NCI-H1417 (cell line): ENCODE results near the gene RBM47.
"Not testable (repeated sequence)": the region's sequence is repeated elsewhere in the genome, so short reads cannot be mapped to it uniquely, and the experiment has no call there.

Experiments used
- DNase-seq, 3 experiments: peaks; one replicate each; lab custom pipeline; 2025; lab: John Stamatoyannopoulos, UW

Gene RBM47

DNA sequence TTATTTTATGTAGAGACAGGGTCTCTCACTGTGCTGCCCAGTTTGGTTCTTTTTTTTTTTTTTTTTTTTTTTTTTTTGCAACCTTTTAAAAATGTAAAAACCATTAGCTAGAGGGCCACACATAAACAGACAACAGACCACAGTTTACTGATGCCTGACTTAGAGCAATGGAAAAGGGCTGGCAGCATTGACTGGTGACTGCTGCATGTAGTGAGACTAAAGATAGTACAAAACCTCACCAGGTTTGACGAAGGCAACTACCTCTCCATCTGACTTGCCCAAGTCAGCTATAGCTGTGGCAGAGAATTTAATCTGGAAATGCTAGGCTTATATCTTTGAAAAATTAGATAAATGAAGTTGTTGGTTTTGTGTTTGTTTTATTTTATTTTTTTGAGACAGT, 102.9 kb downstream of the RBM47 start:
- DNase-seq = no peak

- no peak for DNase-seq
Measured at GRCh38 chr4:40525752-40526598, 103.7 kb downstream of the RBM47 start.

DNA sequence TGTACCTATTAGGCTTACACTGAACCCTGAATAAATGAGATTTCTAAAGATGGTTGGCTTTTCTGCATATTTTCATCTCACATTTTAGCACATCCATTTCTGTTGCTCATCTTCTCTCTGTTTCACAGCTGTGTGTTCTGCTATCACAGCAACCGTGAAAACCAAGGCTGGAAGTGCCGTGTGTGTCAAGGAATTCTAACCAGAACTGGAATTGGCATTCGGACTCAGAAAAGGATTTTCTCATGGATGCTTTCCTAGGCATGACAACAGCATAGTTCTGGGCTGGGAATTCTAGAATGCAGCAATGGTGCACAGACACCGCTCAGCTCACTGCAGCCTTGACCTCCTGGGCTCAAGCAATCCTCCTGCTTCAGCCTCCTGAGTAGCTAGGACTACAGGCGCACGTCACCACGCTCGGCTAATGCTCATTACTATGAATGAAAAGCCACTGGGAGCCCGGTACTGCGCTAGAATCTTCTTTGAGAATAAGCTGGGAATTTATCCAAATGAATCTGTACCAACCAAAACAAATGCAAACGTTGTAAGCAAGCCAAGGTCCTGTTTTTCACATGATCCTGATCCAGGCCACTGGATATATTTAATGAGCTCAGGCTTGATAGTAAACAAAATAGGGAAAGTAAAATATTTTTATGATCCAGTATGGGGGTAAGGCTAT, 105.2 kb downstream of the RBM47 start:
- no peak for DNase-seq

DNA sequence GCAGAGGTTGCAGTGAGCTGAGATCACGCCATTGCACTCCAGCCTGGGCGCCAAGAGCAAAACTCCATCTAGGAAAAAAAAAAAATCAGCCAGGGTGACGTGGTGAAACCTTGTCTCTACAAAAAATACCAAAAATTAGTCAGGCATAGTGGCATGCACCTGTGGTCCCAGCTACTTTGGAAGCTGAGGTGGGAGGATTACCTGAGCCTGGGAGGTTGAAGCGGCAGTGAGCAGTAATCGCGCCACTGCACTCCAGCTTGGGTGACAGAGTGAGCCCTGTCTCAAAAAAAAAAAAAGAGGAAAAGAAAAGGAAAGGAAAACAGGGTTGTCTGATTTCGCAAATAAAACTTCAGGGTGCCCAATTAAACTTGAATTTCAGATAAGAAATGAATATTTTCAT, 106.1 kb downstream of the RBM47 start:
- DNase-seq = no peak

- DNase-seq = no peak
Measured at GRCh38 chr4:40521957-40522356, 107.7 kb downstream of the RBM47 start.

- no peak for DNase-seq
Measured at GRCh38 chr4:40520533-40520932, 109.1 kb downstream of the RBM47 start.

GRCh38 chr4:40517081-40517480, 112.6 kb downstream of the RBM47 start:
- not testable (repeated sequence) for DNase-seq

DNA sequence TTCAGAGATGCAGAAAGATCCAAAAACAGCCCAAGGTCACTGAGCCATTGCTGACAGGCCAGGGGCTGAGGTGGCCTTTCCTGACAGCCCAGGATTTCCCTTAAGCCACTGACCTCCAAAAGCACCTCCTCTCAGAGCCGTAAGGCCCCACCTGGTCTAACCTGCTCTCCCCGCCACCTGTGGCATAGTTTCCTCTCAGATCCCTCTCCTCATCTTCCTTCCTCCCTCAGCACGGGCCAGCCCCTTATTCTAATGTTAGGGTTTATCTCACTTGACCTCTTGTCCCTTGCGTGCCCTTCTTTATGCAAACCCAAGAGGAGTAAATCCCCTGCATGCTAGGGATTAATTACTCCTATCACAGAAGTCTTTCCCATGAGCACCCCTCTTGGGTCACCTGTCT, 113.0 kb downstream of the RBM47 start:
- DNase-seq = no peak

DNA sequence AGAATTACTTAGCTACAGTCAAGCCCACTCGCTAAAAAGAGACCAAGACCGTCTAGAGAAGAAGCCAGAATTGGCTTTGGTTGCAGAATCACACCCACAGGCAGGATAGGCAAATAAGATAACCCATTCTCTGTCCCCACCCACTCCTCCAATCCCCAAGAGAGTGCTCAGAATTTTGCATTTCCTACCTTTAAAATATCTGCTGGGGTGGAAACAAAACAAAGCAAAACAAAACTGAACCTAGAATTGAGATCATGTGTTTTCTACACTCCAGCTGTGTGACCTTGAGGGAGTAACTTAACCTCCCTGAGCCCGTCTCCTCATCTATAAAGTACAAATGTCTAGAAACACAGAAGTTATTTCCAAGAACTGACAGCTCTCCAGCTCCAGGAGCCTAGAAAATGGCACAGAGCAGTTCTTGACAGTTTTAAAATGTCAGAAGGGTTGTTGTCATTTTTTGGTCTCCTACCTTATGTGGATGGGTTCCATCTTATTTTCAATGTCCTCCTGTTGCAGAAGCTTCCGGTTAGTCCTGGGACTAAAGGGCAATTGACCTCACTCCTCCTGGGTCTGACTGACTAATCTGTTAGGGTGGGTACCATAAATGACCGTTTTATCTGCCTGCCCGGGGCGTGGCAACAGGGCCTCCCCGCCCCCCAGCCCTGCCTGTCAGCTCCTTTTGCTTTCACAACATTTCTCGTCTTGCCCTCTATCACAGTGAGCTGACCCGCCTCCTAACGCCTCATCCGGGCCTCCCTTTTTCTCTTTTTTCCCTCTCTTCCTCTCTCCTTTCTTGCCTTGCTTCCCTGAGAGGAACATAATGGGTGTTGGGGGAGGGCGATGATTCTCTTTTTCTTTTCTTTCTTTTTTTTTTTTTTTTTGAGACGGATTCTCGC, 114.0 kb downstream of the RBM47 start:
- DNase-seq = no peak

DNA sequence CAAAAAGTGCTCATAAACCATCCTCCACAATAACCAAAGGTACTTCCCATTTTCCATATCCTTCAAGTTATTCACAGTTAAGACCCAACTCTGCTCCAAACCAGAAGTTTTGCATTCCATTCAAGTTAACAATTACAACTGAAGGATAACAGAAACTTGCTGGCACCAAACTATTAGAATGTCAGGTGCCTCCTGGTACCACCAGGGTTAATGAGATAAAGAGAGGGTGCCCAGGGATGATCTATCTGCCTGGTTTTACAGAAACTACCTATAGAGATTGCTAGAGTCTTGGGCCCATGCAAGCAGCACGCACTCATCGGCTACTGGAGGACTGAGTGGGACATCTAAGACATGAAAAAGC, 114.6 kb downstream of the RBM47 start:
- no peak for DNase-seq

- DNase-seq = peak in 2 of 3 experiments; percentile 33 to 93
Measured at GRCh38 chr4:40514497-40514951, 115.1 kb downstream of the RBM47 start.

DNA sequence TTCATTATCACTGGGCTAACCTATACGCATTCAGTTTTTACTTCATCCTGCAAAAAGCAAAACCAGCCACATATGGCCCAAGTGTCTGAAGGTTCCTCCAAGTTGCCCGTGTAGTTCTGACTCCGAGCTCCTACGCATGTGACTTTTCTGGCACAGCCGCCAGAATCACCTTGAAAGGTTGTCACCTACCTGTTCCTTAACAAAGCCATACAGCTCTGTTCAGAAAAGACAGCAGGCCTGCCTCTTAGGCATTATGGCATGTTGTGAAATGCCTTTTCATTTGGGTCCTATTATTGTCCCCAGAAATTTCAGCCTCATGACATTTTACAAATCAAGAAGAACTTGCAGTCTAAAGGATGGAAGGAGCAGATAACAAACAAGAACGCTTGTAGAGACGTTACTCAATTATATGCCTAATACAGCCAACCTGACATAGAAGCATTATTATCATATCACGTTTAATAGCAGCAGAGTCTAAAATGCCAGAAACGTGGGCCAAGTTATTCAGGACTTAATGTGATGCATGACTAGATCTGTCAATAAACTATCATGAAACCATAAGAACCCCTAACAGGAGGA, 118.5 kb downstream of the RBM47 start:
- no peak for DNase-seq

DNA sequence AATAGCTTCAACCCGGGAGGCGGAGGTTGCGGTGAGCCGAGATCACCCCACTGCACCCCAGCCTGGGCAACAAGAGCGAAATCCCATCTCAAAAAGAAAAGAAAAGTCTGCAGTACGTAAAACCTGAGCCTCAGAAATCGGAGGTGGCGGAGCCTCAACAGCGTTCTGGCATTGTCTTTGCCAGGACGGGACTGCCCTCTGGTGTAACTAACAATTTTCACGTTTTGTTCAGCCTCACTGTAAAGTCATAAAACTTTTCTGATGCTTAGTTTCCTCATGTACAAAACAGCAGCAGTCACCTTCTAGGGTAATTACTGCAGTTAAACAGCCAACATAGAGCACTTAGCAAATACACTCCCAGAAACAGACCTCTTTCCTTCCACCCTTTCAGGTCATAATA, 121.7 kb downstream of the RBM47 start:
- DNase-seq = peak in 1 of 3 experiments; percentile 12

DNA sequence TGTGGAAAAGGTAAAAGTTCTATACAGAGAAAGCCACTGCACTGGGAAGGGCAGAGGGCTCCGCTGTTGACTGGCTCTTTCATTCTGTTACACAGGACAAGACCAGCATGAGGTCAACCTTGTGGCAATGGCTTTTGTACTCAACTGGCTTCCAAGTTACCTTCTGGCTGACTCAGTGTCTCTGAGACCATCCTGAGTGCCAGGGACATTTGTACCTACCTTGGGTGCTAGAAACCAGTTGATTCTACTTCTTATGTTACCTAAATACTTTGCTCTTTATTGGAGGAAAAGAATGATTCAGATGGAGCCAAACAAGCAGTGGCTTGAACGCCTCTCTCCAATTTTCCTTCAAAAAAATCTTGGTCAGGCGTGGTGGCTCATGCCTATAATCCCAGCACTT, 123.2 kb downstream of the RBM47 start:
- DNase-seq = no peak

DNA sequence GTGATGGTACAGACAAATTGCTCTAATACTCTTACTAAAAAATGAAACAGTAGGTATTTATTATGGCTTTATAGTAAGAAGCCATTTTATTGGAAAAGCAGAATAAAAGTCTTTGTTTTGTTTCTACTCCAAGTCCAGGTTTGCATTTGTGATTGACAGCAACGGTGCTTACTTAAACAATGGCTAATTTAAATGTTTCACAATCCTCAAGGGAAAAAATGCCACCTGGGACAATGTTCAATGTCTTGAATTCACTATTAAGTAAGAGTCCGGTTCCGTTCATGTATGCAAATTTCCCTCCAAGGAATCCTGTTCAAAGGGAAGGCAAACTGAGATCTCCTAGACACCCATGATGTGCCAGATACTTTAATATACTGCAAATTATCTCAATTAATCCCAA, 123.6 kb downstream of the RBM47 start:
- DNase-seq = no peak

DNA sequence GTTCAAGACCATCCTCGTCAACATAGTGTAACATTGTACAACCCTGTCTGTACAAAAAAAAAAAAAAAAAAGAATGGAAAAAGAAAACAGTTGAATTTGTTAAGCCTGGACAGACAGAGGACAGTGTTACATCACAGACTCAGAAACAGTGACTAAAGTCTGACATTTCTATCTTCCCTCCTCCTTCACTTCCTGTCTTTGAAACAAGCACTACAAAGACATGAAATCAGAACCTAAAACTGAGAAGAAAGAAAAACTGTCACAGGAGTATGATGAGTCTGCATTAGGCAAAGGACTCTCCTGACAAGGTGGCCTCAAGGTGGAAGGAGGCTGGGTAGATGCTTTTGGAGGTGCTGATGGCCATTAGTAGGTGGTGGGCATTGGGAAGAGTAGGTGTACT, 126.7 kb downstream of the RBM47 start:
- no peak for DNase-seq

GRCh38 chr4:40502220-40502619, 127.4 kb downstream of the RBM47 start:
- peak in 1 of 3 experiments; percentile 64 for DNase-seq

GRCh38 chr4:40500781-40501180, 128.9 kb downstream of the RBM47 start:
- no peak for DNase-seq

- no peak for DNase-seq
Measured at GRCh38 chr4:40493160-40493559, 136.5 kb downstream of the RBM47 start.

GRCh38 chr4:40492691-40493090, 137.0 kb downstream of the RBM47 start:
- DNase-seq = peak in 2 of 3 experiments; percentile 7 to 42

- DNase-seq = no peak
Measured at GRCh38 chr4:40490481-40490880, 139.2 kb downstream of the RBM47 start.

DNA sequence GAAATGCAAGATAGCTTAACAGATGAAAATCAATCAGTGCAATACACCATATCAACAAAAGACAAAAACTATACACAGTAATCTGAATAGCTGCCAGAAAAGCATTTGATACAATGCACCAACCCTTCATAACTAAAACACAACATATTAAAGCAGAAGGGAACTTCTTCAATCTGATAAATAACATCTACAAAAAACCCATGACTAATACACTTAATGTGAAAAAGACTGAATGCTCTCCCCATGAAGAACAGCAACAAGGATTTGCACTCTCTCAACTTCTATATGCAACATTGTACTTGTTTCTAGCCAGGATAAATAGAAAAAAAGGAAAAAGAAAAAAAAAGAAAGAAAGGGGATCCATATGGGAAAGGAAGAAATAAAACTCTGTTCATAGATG, 139.7 kb downstream of the RBM47 start:
- no peak for DNase-seq
